AG10803 (cell line): ENCODE results near the gene DHX57.
"Not testable (repeated sequence)": the region's sequence is repeated elsewhere in the genome, so short reads cannot be mapped to it uniquely, and the experiment has no call there.

Experiments
- DNase-seq: peaks from one replicate; pipeline ENCODE4 v3.0.0; 2010; ENCODE audit warnings: low read depth
- H3K4me3 ChIP-seq: 2 replicates; pipeline ENCODE4 v1.5.1; 2011; ENCODE audit warnings: mild to moderate bottlenecking, low read length, control low read depth
- CTCF ChIP-seq: conservative IDR thresholded peaks from 2 replicates; pipeline ENCODE4 v1.5.1; 2011; ENCODE audit warnings: mild to moderate bottlenecking, low read length, control low read depth, inconsistent platforms

DHX57 gene

DNA sequence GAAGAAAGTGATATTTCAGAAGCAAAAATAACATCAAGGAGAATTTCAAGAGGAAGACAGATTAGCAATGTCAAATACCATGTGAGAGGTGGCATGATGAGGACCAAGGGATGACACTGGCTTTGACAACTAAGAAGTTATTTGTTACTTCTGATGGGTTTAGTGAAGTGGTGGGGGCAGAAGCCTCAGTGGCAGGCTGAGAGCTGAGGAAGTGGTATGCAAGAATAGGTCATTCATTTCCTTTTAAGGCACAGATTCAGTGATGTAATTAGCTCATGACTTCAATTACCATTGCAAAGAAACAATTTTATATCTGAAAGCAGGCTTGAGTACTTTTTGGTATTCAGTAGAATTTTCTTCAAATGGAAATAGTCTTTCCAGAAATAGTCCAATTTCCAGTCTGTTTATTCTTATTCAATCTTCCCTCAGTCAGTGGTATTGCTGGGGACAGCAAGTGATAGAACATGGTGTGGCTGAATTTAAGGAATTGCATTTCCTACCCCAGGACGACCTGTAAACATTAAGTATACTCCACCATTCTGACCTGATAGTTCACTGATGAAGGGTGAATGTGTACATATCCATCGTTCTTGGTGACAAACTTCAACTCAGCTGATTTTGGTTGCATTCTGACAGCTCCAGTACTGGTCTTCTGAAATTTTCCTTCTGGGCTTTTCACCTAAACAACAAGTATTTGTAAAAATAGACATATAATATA is 69.6 kb downstream of the DHX57 start:
- no peak overlapping the region for H3K4me3 ChIP-seq
- no peak for TF ChIP-seq CTCF
- DNase-seq = no peak

GRCh38 chr2:38797953-38798352 is 77.8 kb downstream of the DHX57 start:
- no peak for DNase-seq
- no peak for TF ChIP-seq CTCF
- no peak overlapping the region for H3K4me3 ChIP-seq

GRCh38 chr2:38797250-38797676 is 78.5 kb downstream of the DHX57 start:
- no peak for TF ChIP-seq CTCF
- no peak for DNase-seq
- no peak overlapping the region for H3K4me3 ChIP-seq

GRCh38 chr2:38795016-38795415 is 80.7 kb downstream of the DHX57 start:
- H3K4me3 ChIP-seq = not testable (repeated sequence)

GRCh38 chr2:38794235-38794946 is 81.3 kb downstream of the DHX57 start:
- TF ChIP-seq CTCF = no peak

More at GRCh38 chr2:38795016-38795415, 80.7 kb downstream of the DHX57 start:
- DNase-seq = not testable (repeated sequence)

GRCh38 chr2:38793511-38793910 is 82.2 kb downstream of the DHX57 start:
- TF ChIP-seq CTCF = no peak
- no peak for DNase-seq
- H3K4me3 ChIP-seq = no peak overlapping the region

More at GRCh38 chr2:38794235-38794946, 81.3 kb downstream of the DHX57 start:
- no peak for DNase-seq
- no peak overlapping the region for H3K4me3 ChIP-seq

DNA sequence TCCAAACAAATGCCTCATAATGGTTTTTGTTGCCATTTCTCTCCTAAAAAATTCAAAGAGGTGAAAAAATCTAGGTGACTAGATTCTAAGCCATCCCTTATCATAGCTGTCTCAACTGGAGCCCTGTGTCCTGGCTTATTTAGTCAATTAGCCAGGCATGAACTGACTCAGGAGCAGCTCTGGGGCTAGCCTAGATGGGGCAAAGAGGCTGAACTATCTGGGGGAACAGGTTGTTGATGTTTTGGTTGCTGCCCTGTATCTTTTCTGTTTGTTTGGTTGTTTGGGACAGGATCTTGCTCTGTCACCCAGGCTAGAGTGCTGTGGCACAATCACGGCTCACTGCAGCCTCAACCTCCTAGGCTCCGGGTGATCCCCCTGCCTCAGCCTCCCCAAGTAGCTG is 83.0 kb downstream of the DHX57 start:
- TF ChIP-seq CTCF = no peak
- DNase-seq = no peak
- no peak overlapping the region for H3K4me3 ChIP-seq

GRCh38 chr2:38792321-38792720 is 83.4 kb downstream of the DHX57 start:
- not testable (repeated sequence) for H3K4me3 ChIP-seq, DNase-seq
